NB4 (cell line): ENCODE results near the gene DAB2IP.

Experiments
- MYC ChIP-seq: IDR thresholded peaks from 2 replicates; pipeline ENCODE4 v1.6.1; 2011; ENCODE audit warnings: low read depth, low read length
- POLR2A ChIP-seq: IDR thresholded peaks from 2 replicates; pipeline ENCODE4 v1.6.1; 2011; ENCODE audit warnings: mild to moderate bottlenecking; ENCODE audit not compliant: insufficient read length; ENCODE audit errors: extremely low read depth
- TF ChIP-seq, protein P1 (sequence below): IDR thresholded peaks from one replicate; pipeline ENCODE4 v1.5.1; 2012; ENCODE audit warnings: low read depth, low read length
- TF ChIP-seq, protein P2 (sequence below): IDR thresholded peaks from 2 replicates; pipeline ENCODE4 v1.6.1; 2011; ENCODE audit warnings: low read depth, low read length

DNA sequence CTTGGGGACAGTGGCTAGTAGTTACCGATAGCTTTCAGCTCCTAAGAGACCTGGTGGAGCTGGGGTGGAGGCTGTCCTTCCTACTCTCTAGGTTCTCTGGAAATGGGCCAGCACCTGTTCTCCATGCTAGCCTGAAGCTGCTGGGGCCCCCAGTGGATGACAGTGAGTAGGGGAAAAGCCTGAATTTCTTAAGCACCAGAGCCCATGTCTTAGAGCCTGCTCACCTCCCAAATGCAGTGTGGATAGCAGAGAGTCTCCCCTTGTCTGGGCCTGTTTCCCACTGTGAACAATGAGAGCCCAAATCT, 105.8 kb downstream of the DAB2IP start:
- TF ChIP-seq, protein P1, sequence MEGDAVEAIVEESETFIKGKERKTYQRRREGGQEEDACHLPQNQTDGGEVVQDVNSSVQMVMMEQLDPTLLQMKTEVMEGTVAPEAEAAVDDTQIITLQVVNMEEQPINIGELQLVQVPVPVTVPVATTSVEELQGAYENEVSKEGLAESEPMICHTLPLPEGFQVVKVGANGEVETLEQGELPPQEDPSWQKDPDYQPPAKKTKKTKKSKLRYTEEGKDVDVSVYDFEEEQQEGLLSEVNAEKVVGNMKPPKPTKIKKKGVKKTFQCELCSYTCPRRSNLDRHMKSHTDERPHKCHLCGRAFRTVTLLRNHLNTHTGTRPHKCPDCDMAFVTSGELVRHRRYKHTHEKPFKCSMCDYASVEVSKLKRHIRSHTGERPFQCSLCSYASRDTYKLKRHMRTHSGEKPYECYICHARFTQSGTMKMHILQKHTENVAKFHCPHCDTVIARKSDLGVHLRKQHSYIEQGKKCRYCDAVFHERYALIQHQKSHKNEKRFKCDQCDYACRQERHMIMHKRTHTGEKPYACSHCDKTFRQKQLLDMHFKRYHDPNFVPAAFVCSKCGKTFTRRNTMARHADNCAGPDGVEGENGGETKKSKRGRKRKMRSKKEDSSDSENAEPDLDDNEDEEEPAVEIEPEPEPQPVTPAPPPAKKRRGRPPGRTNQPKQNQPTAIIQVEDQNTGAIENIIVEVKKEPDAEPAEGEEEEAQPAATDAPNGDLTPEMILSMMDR, result no peak
- TF ChIP-seq MYC (no peak), POLR2A (no peak)
- TF ChIP-seq, protein P2, sequence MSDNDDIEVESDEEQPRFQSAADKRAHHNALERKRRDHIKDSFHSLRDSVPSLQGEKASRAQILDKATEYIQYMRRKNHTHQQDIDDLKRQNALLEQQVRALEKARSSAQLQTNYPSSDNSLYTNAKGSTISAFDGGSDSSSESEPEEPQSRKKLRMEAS, result no peak
